Measurements from ENCODE around the gene UNC13D.
A peak's percentile ranks its signal among the peaks of the same experiment; 100 is the strongest.

Gene UNC13D

GRCh38 chr17:75877752-75878173, 33.6 kb upstream of the UNC13D start:
- CTCF ChIA-PET, result interaction anchor here (0.5 to 7.6 kb wide), 13 partner anchors 10 to 882 kb away, joined by 3 to 84 read pairs (median 5); partner anchors contain the start of genes GALK1, TRIM65 and WBP2
- H3K27ac ChIP-seq (ENCODE audit: extremely low read depth, low read depth, low read length), result peak overlapping the region; percentile 61; the same call in 1 of the 2 replicates
- POLR2A ChIA-PET, result interaction anchor here (0.6 to 5.1 kb wide), 9 partner anchors 9 to 169 kb away, joined by 3 to 34 read pairs (median 5); partner anchors contain the start of genes MRPL38, TRIM65 and WBP2
- peaks cover 2% of the 10 kb centered on the region for H3K4me1 ChIP-seq (ENCODE audit: control insufficient read depth, insufficient read depth, low read length)
- H3K36me3 ChIP-seq (ENCODE audit: control insufficient read depth in 2 of 2, insufficient read depth in 1 of 2, low read length in 2 of 2), result peaks cover 0 to 4% of the 10 kb centered on the region in 2 experiments; a peak in 1 of 3 replicates
- peak overlapping the region; percentile 24 for H3K4me3 ChIP-seq (ENCODE audit: low read depth, low read length)
- H3K9me3 ChIP-seq (ENCODE audit: control insufficient read depth, insufficient read depth, low read depth, low read length), result no peaks in the 10 kb centered on the region
- TF ChIP-seq ZFP37 (tag by site-specific recombination; IDR thresholded peaks at IDR 0.05) (no peak), ZNF354C (tag by site-specific recombination; IDR thresholded peaks at IDR 0.05; ENCODE audit: borderline replicate concordance, low read depth) (no peak), SALL2 (tag by site-specific recombination; IDR thresholded peaks at IDR 0.05; ENCODE audit: borderline replicate concordance) (no peak), ZNF19 (tag by site-specific recombination; IDR thresholded peaks at IDR 0.05; ENCODE audit: low read depth) (no peak), ZNF18 (tag by site-specific recombination; IDR thresholded peaks at IDR 0.05) (no peak), GLI4 (tag by site-specific recombination; IDR thresholded peaks at IDR 0.05) (no peak), ZNF121 (tag by site-specific recombination; IDR thresholded peaks at IDR 0.05) (0 out of 2 replicates have a peak, but pooled peaks have one; percentile 15), ZNF335 (tag by site-specific recombination; conservative IDR thresholded peaks at IDR 0.05) (peak; percentile 53; the same call in 1 of the 2 replicates), MYNN (tag by site-specific recombination; IDR thresholded peaks at IDR 0.05; ENCODE audit: borderline replicate concordance) (no peak), ZNF501 (tag by site-specific recombination; IDR thresholded peaks at IDR 0.05) (no peak), ZBTB17 (tag by site-specific recombination; IDR thresholded peaks at IDR 0.05) (peak; percentile 1), ZSCAN23 (tag by site-specific recombination; IDR thresholded peaks at IDR 0.05) (no peak), ZNF837 (tag by site-specific recombination; IDR thresholded peaks at IDR 0.05) (no peak), PBX3 (CRISPR knock-in tag; IDR thresholded peaks at IDR 0.05) (no peak), ZNF133 (tag by site-specific recombination; IDR thresholded peaks at IDR 0.05) (no peak), ZEB2 (tag by site-specific recombination; IDR thresholded peaks at IDR 0.05) (no peak), ZNF488 (tag by site-specific recombination; IDR thresholded peaks at IDR 0.05) (no peak), ZBTB26 (tag by site-specific recombination; optimal IDR thresholded peaks at IDR 0.05) (peak; percentile 88), ZNF626 (tag by site-specific recombination; IDR thresholded peaks at IDR 0.05) (no peak), SCRT2 (tag by site-specific recombination; IDR thresholded peaks at IDR 0.05) (no peak), ZBTB10 (tag by site-specific recombination; IDR thresholded peaks at IDR 0.05) (no peak), ZNF398 (tag by site-specific recombination; IDR thresholded peaks at IDR 0.05) (no peak), SP3 (tag by site-specific recombination; IDR thresholded peaks at IDR 0.05) (no peak), ELK4 (IDR thresholded peaks at IDR 0.05; ENCODE audit: borderline replicate concordance, low read depth, low read length) (no peak), GFI1B (tag by site-specific recombination; IDR thresholded peaks at IDR 0.05) (no peak), ZNF37A (tag by site-specific recombination; IDR thresholded peaks at IDR 0.05) (no peak), ZBTB1 (tag by site-specific recombination; IDR thresholded peaks at IDR 0.05) (no peak), ZNF311 (tag by site-specific recombination; IDR thresholded peaks at IDR 0.05; ENCODE audit: borderline replicate concordance) (no peak), KLF1 (tag by site-specific recombination; IDR thresholded peaks at IDR 0.05) (no peak)

Measured in HEK293 (cell line).